A549 (cell line): ENCODE data around the gene P2RX5. TPM values are rescaled to one million over a fixed set of nuclear protein-coding genes. Genes with fewer than 3 reads are reported as not detected.

Experiments
- ATAC-seq, 2 experiments: fragments of 200-7000 bp in 1 of 2; fragments of >200 bp in 1 of 2; cut with Nextera tagmentation in 1 of 2; cut with Tn5 transposase in 1 of 2; 3 replicates each; pipeline versions ENCODE4 v1.8.0 to v1.9.1; 2018 to 2020; ENCODE audit warnings: mild to moderate bottlenecking in 1 of 2, moderate library complexity in 1 of 2
- CTCF ChIA-PET: fragments of 300-600 bp; sonication (Branson Sonifier 250); formaldehyde crosslinking; extraction: SDS; loops from one replicate; lab custom pipeline; 2021; ENCODE audit warnings: antibody characterized with exemption, inconsistent platforms; lab: Yijun Ruan, JAX
- POLR2A ChIA-PET: fragments of 350-600 bp; formaldehyde crosslinking; extraction: SDS; loops from one replicate; lab custom pipeline; 2021; ENCODE audit warnings: antibody characterized with exemption, inconsistent platforms; lab: Yijun Ruan, JAX
- DNase-seq, 2 experiments: peaks; one replicate each; pipeline versions ENCODE4 v3.0.0 to v3.0.0-alpha.2; 2011 to 2016; ENCODE audit warnings: low read depth in 1 of 2, low spot score in 1 of 2
- FAIRE-seq: peaks from 2 replicates; lab custom pipeline; 2011; peaks lifted over from hg19 to GRCh38; lab: Jason Lieb, UNC
- H3K27ac ChIP-seq, 2 experiments: fragments of >200 bp; sonication (Bioruptor Twin); formaldehyde crosslinking; 3 replicates each; pipeline ENCODE4 v1.5.1; 2016 to 2017
- H3K4me1 ChIP-seq: fragments of >200 bp; sonication (Bioruptor Twin); formaldehyde crosslinking; 3 replicates; pipeline ENCODE4 v1.6.1; 2016
- H3K4me2 ChIP-seq: fragments of >200 bp; sonication (Bioruptor Twin); formaldehyde crosslinking; 3 replicates; pipeline ENCODE4 v1.6.1; 2016
- H3K4me3 ChIP-seq: fragments of >200 bp; sonication (Bioruptor Twin); formaldehyde crosslinking; 3 replicates; pipeline ENCODE4 v1.5.1; 2016
- H3K9me3 ChIP-seq: fragments of >200 bp; sonication (Bioruptor Twin); formaldehyde crosslinking; 3 replicates; pipeline ENCODE4 v1.6.1; 2016
- ATOH8 ChIP-seq: fragments of 250-450 bp; sonication (Bioruptor Pico); IDR thresholded peaks from 2 replicates; pipeline ENCODE4 v1.5.0; 2020; ENCODE audit warnings: low read depth, mild to moderate bottlenecking, moderate library complexity
- BCL3 ChIP-seq: fragments of >200 bp; sonication (Bioruptor Twin); formaldehyde crosslinking; IDR thresholded peaks from 3 replicates; pipeline ENCODE4 v1.6.1; 2016
- CBX2 ChIP-seq: fragments of 200-600 bp; sonication (generic); IDR thresholded peaks from 2 replicates; pipeline ENCODE4 v1.6.1; 2016; ENCODE audit warnings: low read depth, mild to moderate bottlenecking, borderline replicate concordance
- CEBPB ChIP-seq, 2 experiments: fragments of >200 bp in 1 of 2; sonication (Bioruptor Twin) in 1 of 2; formaldehyde crosslinking in 1 of 2; IDR thresholded peaks; 2 replicates each; pipeline ENCODE4 v1.6.1; 2012 to 2016
- CHD4 ChIP-seq: fragments of 200-600 bp; sonication (generic); IDR thresholded peaks from 2 replicates; pipeline ENCODE4 v1.6.1; 2016; ENCODE audit warnings: antibody characterized with exemption, mild to moderate bottlenecking, borderline replicate concordance
- FOSL2 ChIP-seq, 2 experiments: fragments of 450-650 bp in 1 of 2; fragments of >200 bp in 1 of 2; sonication (Bioruptor Twin) in 1 of 2; formaldehyde crosslinking; IDR thresholded peaks; 2 replicates each; pipeline versions ENCODE4 v1.5.0 to v1.6.1; 2016 to 2020; ENCODE audit warnings: mild to moderate bottlenecking in 1 of 2, moderate library complexity in 1 of 2
- GATA3 ChIP-seq: IDR thresholded peaks from 2 replicates; pipeline ENCODE4 v1.6.1; 2012; ENCODE audit warnings: borderline replicate concordance
- HEYL ChIP-seq: fragments of 250-450 bp; sonication (Bioruptor Pico); IDR thresholded peaks from 2 replicates; pipeline ENCODE4 v1.8.0; 2021; ENCODE audit warnings: mild to moderate bottlenecking, moderate library complexity
- NPAS2 ChIP-seq: fragments of 250-450 bp; sonication (Bioruptor Pico); IDR thresholded peaks from 2 replicates; pipeline ENCODE4 v1.8.0; 2022; ENCODE audit warnings: mild to moderate bottlenecking, moderate library complexity, borderline replicate concordance
- PHF8 ChIP-seq: fragments of 200-600 bp; sonication (generic); IDR thresholded peaks from 2 replicates; pipeline ENCODE4 v1.6.1; 2016; ENCODE audit warnings: low read depth, mild to moderate bottlenecking, antibody characterized with exemption, moderate library complexity, borderline replicate concordance
- POLR2AphosphoS2 ChIP-seq: conservative IDR thresholded peaks from 2 replicates; pipeline ENCODE4 v1.6.1; 2012; ENCODE audit warnings: low read length, improper control_type of control experiment, inconsistent platforms
- RAD21 ChIP-seq, 2 experiments: fragments of >200 bp in 1 of 2; sonication (Bioruptor Twin) in 1 of 2; formaldehyde crosslinking in 1 of 2; IDR thresholded peaks in 1 of 2; conservative IDR thresholded peaks in 1 of 2; 2 replicates in 1 of 2; 3 replicates in 1 of 2; pipeline ENCODE4 v1.6.1; 2012 to 2018; ENCODE audit warnings: inconsistent platforms in 1 of 2
- RNF2 ChIP-seq: fragments of 200-600 bp; sonication (generic); IDR thresholded peaks from 2 replicates; pipeline ENCODE4 v1.6.1; 2016; ENCODE audit warnings: low read depth, mild to moderate bottlenecking, antibody characterized with exemption, moderate library complexity, borderline replicate concordance
- SMC3 ChIP-seq: fragments of >200 bp; sonication (Bioruptor Twin); formaldehyde crosslinking; IDR thresholded peaks from 3 replicates; pipeline ENCODE4 v1.6.1; 2018; ENCODE audit warnings: inconsistent platforms
- SREBF2 ChIP-seq: fragments of 450-650 bp; IDR thresholded peaks from 2 replicates; pipeline ENCODE4 v1.6.1; 2014; ENCODE audit warnings: mild to moderate bottlenecking, moderate library complexity
- ZC3H11A ChIP-seq: fragments of 450-650 bp; IDR thresholded peaks from 2 replicates; pipeline ENCODE4 v1.6.1; 2014; ENCODE audit warnings: antibody characterized with exemption, mild to moderate bottlenecking
- ZNF302 ChIP-seq: fragments of 250-450 bp; sonication (Bioruptor Pico); IDR thresholded peaks from 2 replicates; pipeline ENCODE4 v1.9.0; 2021; ENCODE audit warnings: inconsistent platforms, mild to moderate bottlenecking, moderate library complexity
- WGBS: methylation state at CpG from one replicate; pipeline ENCODE4 v1.1.6; 2017; ENCODE audit errors: missing lambda C conversion rate; 5-methylcytosine and 5-hydroxymethylcytosine counted together
- polyA plus RNA-seq, 4 experiments: library from polyadenylated mRNA; depleted of rRNA in 3 of 4; stranded (reverse); fragments of >200 nt; fragmentation: RNase III in 1 of 4; extraction: RNeasy Plus Mini Kit Qiagen cat#74134 plus additional on column Dnase treatment in 1 of 4; gene quantifications; 2 replicates in 3 of 4; 3 replicates in 1 of 4; pipeline ENCODE4 v1.2.3, GENCODE V29; 2011 to 2017
- TF ChIP-seq, protein P1 (sequence below): fragments of >200 bp; sonication (Bioruptor Twin); formaldehyde crosslinking; IDR thresholded peaks from 2 replicates; pipeline ENCODE4 v1.6.1; 2016
- TF ChIP-seq, protein P2 (sequence below): fragments of 250-450 bp; sonication (Bioruptor Pico); IDR thresholded peaks from 2 replicates; pipeline ENCODE4 v1.5.0; 2021; ENCODE audit warnings: mild to moderate bottlenecking, moderate library complexity, borderline replicate concordance
- TF ChIP-seq, protein P3 (sequence below): fragments of 150-350 bp; IDR thresholded peaks from 2 replicates; pipeline ENCODE4 v1.6.1; 2014; ENCODE audit warnings: low read depth, mild to moderate bottlenecking, low read length

The P2RX5 gene
- polyA plus RNA-seq, 2 of the 4 experiments (the other 2 are of a cell fraction) = 7.8 to 10.6 TPM

GRCh38 chr17:3658784-3659449 is 37.0 kb downstream of the P2RX5 start:
- Histone ChIP-seq H3K27ac (peak overlapping the region; percentile 42 to 80; a peak in 5 of 6 replicates), H3K4me1 (peaks cover 15% of the 10 kb centered on the region), H3K4me3 (no peak overlapping the region), H3K9me3 (no peaks in the 10 kb centered on the region), H3K4me2 (peak overlapping the region; percentile 47)
- ATAC-seq = peak; percentile 4; a peak in 4 of 6 replicates
- ChIA-PET POLR2A (interaction anchor here (1.0 to 2.9 kb wide), 3 partner anchors 9 to 23 kb away, joined by 4 to 21 read pairs (median 11); partner anchors contain the start of genes CTNS, EMC6, SHPK and TAX1BP3), CTCF (interaction anchor here (1.6 to 6.8 kb wide), 4 partner anchors 8 to 610 kb away, joined by 3 to 43 read pairs (median 10); no protein-coding TSS in a partner anchor)
- DNase-seq = no peak
- FAIRE-seq = no peak
- no peak for TF ChIP-seq RAD21 (conservative IDR thresholded peaks at IDR 0.05 in 1 of 2, IDR thresholded peaks at IDR 0.05 in 1 of 2)
- TF ChIP-seq, protein P1, sequence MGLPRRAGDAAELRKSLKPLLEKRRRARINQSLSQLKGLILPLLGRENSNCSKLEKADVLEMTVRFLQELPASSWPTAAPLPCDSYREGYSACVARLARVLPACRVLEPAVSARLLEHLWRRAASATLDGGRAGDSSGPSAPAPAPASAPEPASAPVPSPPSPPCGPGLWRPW = no peak
- no peak for TF ChIP-seq PHF8
- TF ChIP-seq BCL3 = no peak
- no peak for TF ChIP-seq RNF2
- TF ChIP-seq HEYL (CRISPR knock-in tag) = no peak
- TF ChIP-seq POLR2AphosphoS2 = no peak
- no peak for TF ChIP-seq CHD4
- TF ChIP-seq CEBPB (IDR thresholded peaks at IDR 0.05) = no peak
- WGBS = 89% methylated on average over 20 of the region's 22 CpGs

DNA sequence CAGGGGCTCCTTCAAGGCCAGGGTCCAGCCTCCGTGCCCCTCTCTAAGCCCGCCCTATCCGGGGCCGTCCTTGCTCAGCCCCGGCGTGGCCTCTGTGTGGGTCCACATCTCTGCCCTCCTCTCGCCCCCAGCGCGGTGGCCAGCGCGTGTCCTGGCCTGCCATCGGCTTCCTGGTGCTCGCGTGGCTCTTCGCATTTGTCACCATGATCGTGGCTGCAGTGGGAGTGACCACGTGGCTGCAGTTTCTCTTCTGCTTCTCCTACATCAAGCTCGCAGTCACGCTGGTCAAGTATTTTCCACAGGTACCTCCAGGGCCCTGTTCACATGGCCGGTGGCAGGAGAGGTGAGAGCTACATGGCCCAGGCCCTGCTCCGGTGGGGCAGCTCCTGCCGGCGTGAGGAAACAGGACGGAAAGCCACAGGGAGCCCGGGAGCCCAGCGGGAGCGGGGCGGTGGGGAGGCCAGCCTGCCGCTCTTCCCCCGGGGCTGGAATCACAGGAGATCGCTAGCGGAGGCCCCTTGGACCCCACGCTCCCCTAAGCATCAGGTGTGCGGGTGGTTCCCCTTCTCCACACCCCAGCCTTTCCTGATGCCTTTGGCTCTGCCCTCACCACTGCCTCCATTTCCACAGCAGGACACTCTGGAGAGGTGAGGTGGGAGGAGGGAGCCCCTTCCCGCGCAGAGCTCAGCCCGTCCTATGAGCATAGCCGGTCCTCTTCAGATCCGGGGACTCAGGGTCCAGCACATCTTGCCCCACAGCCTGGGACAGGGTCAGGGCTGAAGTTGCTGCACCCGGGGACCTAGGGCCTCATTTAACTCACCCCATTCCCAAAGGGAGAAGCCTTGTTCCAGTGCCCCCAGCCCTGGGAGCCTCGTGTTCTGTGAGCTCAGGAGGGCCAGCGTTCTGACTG is 37.8 kb downstream of the P2RX5 start:
- TF ChIP-seq SREBF2 = no peak
- TF ChIP-seq CEBPB (IDR thresholded peaks at IDR 0.05) = no peak
- TF ChIP-seq SMC3 = no peak
- no peak for TF ChIP-seq ATOH8 (CRISPR knock-in tag)
- no peak for TF ChIP-seq CBX2
- TF ChIP-seq RAD21 (conservative IDR thresholded peaks at IDR 0.05 in 1 of 2, IDR thresholded peaks at IDR 0.05 in 1 of 2) = no peak
- TF ChIP-seq ZC3H11A = no peak
- no peak for TF ChIP-seq ZNF302 (CRISPR knock-in tag)
- TF ChIP-seq, protein P2, sequence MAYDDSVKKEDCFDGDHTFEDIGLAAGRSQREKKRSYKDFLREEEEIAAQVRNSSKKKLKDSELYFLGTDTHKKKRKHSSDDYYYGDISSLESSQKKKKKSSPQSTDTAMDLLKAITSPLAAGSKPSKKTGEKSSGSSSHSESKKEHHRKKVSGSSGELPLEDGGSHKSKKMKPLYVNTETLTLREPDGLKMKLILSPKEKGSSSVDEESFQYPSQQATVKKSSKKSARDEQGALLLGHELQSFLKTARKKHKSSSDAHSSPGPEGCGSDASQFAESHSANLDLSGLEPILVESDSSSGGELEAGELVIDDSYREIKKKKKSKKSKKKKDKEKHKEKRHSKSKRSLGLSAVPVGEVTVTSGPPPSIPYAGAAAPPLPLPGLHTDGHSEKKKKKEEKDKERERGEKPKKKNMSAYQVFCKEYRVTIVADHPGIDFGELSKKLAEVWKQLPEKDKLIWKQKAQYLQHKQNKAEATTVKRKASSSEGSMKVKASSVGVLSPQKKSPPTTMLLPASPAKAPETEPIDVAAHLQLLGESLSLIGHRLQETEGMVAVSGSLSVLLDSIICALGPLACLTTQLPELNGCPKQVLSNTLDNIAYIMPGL (CRISPR knock-in tag) = no peak
- TF ChIP-seq NPAS2 (CRISPR knock-in tag) = no peak
- TF ChIP-seq GATA3 = no peak
- TF ChIP-seq, protein P3, sequence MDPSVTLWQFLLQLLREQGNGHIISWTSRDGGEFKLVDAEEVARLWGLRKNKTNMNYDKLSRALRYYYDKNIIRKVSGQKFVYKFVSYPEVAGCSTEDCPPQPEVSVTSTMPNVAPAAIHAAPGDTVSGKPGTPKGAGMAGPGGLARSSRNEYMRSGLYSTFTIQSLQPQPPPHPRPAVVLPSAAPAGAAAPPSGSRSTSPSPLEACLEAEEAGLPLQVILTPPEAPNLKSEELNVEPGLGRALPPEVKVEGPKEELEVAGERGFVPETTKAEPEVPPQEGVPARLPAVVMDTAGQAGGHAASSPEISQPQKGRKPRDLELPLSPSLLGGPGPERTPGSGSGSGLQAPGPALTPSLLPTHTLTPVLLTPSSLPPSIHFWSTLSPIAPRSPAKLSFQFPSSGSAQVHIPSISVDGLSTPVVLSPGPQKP = no peak
- no peak for TF ChIP-seq FOSL2 (IDR thresholded peaks at IDR 0.05)
- no peak for TF ChIP-seq FOSL2 (CRISPR knock-in tag; IDR thresholded peaks at IDR 0.05)
- ATAC-seq = peak; percentile 0 to 4; a peak in 3 of 6 replicates
- ChIA-PET CTCF (interaction anchor here (0.6 to 6.8 kb wide), 3 partner anchors 9 to 1937 kb away, joined by 4 to 43 read pairs (median 10); no protein-coding TSS in a partner anchor), POLR2A (interaction anchor here (1.5 to 2.9 kb wide), 3 partner anchors 10 to 22 kb away, joined by 6 to 21 read pairs (median 11); partner anchors contain the start of genes CTNS, EMC6, SHPK and TAX1BP3)
- H3K9me3 ChIP-seq = no peaks in the 10 kb centered on the region
- no peak for DNase-seq
- H3K27ac ChIP-seq = peak overlapping the region in 1 of 2 experiments; percentile 80; a peak in 2 of 6 replicates
- 92% methylated on average over 39 of the region's 42 CpGs for WGBS
- no peak for FAIRE-seq
- no peak overlapping the region for H3K4me2 ChIP-seq
- no peak overlapping the region for H3K4me3 ChIP-seq
- peaks cover 15% of the 10 kb centered on the region for H3K4me1 ChIP-seq
